Measurements from ENCODE around the gene TMEM129. TPM values are rescaled to one million over a fixed set of nuclear protein-coding genes. Genes with fewer than 3 reads are reported as not detected.

The TMEM129 gene
- polyA plus RNA-seq, 3 donors, result 23.7 to 31.8 (median 30.3) TPM

DNA sequence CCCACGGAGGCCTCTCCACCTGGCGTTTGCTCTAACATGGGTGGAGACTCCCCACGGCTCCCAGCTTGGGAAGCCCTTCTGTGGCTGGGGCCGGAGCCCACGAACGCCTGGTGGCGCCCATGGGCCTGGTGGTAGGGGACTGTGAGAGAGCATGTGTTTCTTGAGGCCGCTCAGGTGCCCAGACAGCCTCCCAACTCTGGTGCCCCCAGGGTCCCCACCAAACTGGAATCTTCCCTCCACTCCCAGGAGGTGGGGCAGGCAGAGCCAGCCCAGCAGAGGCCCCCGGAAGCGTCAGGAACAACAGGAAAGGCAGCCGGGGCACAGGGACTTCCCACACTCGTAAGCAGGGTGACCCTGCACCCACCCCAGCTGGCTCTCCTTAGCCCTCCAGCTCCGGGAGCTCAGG is 38.7 kb upstream of the TMEM129 start:
- H3K27ac ChIP-seq (ENCODE audit: low read depth, low read length), result no peak overlapping the region
- 58 to 83% (median 64%) methylated on average over 13 of the region's 13 CpGs for WGBS, 3 donors

DNA sequence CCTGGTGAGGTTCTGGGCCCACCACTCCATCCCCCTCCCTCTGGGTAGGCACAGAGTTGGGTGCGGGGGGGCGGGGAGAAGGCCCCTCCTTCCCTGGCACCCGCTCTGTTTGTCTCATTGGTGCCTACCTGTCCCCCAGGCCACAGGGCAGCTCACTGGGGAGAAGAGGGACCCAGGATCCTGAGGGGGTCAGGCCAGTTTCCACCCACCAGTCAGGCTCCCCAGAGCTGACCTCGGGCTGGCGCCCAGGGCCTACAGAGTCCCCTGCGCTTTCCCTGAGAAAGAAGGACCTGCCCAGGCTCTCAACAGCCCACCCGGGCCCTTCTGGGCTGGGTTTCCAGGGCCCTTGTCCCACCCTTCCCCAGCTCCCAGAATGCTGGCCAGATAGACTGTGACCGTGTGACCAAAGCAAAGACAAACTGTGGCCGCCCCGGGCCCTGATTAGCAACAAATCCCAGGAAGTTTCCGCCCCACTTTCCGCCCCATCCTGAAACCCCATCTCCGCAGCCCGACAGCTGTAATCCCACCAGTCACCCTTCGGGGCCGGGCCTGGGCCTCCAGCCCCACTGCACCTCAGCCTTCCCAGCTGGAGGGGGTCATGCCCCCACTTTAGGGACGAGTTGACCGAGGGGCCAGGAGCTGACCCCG is 38.2 kb upstream of the TMEM129 start:
- no peak overlapping the region for H3K27ac ChIP-seq (ENCODE audit: low read depth, low read length)
- WGBS, 3 donors, result 85 to 86% (median 85%) methylated on average over 16 to 19 of the region's 19 CpGs

DNA sequence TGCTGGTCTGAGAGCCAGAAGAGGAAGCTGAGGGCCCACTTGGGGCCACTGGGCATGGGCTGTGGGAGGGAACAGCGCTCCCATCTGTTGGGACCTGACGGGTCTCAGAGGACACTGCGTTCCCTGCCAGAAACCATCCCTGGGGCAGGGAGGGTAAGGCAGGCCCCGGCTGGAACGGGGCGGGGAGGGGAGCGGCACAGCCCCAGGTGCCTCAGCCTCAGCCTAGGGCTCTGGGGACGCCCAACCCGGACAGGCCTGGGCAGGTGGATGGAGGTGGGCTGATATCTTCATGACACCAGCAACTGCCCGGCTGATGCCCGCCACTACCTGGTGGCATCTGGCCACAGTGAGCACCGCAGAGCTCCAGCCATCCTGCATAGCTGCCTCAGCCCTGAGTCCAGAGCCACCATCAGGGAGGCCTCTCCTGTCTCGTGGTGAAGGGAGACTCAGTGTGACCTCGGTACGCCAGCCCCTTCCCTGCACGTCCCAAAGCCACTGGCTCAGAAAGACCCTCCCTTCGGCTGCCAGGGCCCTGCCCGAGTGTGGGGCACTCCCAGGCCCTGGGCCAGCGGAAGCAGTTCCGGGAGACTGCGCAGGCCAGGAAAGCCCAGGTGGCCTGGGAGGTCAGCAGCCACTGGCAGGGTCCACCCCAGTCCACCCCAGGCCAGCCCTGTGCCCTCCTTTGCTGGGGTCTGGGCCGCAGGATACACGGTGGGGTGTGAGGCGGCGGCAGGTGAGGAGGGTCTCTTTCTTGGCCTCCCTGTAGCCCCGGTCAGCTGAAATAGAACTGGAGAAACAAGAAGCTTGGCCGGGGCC is 37.4 kb upstream of the TMEM129 start:
- whole genome bisulfite sequencing, 3 donors, result 85 to 92% (median 91%) methylated on average over 26 to 27 of the region's 27 CpGs
- no peak overlapping the region for H3K27ac ChIP-seq (ENCODE audit: low read depth, low read length)

DNA sequence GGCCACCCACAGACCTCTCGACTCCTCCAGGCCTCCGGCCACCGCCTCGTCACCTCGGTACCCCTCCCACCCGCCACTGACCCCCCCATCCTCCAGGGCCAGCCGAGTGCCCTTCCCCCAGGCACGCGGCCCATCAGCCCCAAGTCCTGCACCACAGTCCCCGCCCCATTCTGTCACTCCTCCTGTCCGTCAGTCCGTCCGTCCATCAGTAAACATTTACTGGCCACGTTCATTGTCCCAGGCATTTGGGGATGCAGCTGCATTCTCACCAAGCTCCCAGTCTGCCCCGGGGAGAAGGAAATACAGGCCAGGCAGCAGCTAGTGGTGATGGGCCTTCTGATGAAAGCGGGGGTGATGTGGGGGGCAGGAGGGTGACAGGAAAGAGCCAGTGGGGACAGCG is 36.7 kb upstream of the TMEM129 start:
- H3K27ac ChIP-seq (ENCODE audit: low read depth, low read length), result no peak overlapping the region
- WGBS, 3 donors, result 67 to 75% (median 72%) methylated on average over 17 of the region's 17 CpGs

DNA sequence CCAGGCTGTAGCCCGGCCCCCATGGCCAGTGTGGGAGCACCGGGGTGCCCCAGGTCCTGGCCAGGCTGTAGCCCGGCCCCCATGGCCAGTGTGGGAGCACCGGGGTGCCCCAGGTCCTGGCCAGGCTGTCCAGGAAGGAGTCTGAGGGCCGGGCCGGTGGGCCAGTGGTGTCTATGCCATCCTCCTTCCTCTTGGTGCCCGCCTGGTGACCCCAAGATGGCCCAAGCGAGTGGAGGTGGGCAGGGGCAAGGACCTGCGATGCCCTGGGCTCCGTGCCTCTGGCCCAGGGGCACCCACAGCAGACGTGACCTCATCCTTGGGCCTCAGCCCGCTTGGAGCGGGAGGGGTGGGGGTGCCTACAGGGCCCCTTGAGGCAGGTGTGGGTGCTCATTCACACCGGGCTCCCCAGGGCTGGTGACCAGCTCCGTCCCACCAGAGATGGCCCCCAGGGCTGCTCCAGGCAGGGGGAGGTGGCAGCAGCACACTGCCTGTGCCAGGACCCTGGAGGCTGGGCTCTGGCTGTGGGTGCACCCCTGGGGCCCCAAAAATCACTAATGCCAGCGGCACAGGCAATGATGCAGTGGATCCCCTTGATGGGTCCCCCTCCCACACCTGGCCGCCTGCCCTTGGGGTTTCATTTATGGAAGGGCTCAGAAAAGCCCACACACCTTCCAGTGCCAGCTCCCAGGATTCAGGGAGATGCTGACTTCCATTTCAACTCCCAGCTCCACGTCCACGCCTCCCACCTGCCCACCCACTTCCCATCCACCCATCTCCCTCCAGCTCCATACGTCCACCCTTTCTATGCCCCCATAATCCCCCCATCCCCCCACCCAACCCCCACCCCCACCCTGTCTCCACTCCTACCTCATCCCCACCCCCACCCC is 36.0 kb upstream of the TMEM129 start:
- 78 to 83% (median 82%) methylated on average over 18 to 20 of the region's 20 CpGs for WGBS, 3 donors
- no peak overlapping the region for H3K27ac ChIP-seq (ENCODE audit: low read depth, low read length)

DNA sequence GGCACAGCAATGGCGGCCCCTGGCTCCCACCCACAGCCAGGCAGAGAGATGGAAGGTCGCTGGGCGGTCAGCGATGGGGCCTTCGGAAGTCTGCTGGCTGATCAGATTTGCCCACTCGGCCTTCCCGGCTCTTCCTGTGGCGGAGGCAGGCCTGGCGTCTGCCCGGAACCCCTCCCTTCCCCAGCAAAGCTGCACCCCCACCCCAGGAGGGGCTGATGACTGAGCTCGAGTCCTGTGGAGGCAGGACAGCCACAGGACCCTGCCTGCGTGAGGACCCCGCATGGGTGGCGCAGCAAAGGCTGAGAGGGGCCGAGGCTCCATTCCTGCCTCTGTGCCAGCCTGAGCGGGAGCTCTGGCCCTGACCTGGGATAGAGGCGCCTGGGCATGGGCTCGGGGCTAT is 35.0 kb upstream of the TMEM129 start:
- 56 to 80% (median 64%) methylated on average over 18 of the region's 18 CpGs for WGBS, 3 donors
- no peak overlapping the region for H3K27ac ChIP-seq (ENCODE audit: low read depth, low read length)

DNA sequence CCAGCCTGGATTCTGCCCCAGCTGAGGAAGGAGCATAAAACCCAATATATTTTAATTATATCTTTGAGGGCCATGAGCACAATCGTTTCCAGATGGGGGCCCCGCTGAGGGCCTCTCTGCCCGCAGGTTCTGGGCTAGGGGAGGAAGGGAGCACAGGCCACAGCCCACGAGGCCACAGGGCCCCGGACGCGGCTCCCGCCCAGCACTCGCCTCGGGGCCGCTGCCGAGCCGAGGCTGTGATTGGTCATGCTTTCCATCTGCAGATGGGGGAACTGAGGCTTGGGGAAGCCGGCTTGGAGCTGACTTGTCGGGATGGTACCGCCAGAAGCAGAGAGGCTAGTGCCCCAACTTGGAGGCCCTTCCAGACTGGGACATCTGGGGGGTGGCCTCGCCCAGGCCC is 34.2 kb upstream of the TMEM129 start:
- H3K27ac ChIP-seq (ENCODE audit: low read depth, low read length), result no peak overlapping the region
- WGBS, 3 donors, result 83 to 92% (median 87%) methylated on average over 15 to 17 of the region's 17 CpGs

DNA sequence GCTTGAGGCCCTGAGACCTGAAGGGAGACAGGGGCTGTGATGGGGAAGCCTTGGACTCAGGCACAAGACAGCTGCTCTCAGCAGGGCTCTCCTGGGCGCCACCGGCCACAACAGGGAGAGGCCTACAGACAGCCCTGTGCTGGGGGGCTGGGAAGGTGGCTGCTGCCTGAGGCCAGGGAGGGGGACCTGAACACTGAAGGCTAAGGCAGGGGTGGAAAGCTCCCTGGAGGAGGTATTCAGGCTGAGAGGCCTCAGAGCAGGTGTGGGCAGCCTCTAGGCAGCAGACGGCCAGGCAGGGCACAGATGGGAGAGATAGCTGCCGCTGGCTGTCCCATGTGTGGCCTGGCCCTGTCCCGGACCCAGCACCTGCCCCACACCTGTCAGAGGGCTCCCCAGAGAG is 33.2 kb upstream of the TMEM129 start:
- no peak overlapping the region for H3K27ac ChIP-seq (ENCODE audit: low read depth, low read length)
- WGBS, 3 donors, result 83 to 90% (median 85%) methylated on average over 5 of the region's 5 CpGs

DNA sequence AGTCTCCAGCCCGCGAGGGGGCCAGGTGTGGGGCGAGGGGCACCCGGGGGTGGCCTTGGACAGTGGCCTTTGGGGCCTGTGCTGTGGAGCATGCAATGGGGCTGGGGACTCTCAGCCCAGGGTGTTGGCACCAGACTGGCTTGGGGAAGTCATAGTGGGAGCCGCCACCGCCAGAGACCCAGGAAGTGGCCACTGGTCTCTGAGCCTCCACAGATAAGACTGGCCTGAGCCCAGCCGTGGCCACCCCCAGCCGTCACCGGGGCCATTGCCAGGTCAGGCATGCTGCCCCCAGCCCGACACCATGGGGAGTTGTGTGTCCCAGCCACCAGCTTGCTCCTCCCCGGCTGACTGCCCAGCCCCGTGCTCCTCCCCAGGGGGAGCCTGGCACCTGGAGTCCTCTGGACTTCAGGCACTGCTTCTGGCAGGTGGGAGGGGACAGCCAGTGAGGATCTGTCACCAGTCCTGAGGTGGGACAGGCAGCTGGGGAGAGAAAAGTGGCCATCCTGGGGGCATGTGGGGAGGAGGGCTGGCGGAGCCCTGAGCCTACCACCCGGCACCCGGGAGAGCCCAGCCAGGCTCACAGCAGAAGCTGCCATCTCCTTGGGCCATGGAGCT is 32.7 kb upstream of the TMEM129 start:
- H3K27ac ChIP-seq (ENCODE audit: low read depth, low read length), result no peak overlapping the region
- WGBS, 3 donors, result 78 to 88% (median 83%) methylated on average over 15 of the region's 15 CpGs

DNA sequence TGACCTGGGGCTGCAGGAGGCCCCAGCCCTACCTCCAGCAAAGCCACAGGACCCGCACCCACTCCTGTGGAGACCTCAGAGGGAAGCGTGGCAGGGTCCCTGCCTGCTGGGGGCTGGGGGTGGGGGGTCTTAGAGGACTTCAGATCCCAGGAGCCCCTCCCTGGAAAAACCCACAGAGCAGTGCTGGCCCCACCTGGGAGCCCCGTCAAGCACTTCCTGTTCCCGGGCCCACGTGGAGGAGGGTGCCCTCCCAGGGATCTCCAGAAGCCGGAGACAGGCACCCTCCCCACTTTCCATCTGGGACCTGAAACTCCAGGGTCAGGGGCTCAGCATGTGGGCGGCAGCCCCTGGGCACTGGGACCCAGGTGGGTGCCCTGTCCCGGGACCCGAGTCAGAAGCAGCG is 32.2 kb upstream of the TMEM129 start:
- H3K27ac ChIP-seq (ENCODE audit: low read depth, low read length), result no peak overlapping the region
- WGBS, 3 donors, result 70 to 76% (median 76%) methylated on average over 9 to 10 of the region's 10 CpGs

DNA sequence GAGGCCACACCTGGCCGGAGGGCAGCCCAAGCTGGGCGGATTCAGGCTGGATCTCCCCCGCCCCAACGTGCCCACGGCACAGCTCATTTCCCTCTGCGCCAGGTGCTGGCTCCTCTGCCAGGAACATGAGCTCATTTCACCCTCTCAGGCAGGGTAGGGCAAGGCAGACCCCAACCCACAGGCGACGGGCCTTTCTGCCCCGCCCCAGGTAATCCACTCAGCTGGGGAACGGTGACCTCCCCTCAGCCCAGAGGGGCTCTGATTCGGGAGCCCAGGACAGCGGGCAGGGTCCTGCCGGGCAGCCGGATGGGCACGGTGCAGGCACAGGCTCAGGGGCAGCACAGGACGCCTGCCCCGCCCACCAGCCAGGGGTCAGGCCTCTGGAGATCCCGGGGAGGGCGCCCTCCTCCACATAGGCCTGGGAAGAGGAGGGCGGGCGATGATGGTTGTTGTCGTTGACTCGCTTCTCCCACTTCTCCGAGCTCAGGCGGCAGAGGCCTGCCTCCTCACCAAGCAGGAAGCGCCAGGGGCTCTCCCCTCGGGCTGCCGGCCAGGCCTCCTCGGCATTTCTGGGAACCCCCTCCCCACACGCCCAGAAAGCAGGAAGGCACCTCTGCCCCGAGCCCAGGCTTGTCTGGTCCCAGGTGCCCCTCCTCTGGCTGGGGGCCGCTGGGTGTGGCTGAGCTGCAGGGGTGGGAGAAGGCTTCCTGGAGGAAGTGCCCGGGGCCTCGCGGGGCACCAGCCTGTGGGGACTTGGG is 31.3 kb upstream of the TMEM129 start:
- no peak overlapping the region for H3K27ac ChIP-seq (ENCODE audit: low read depth, low read length)
- WGBS, 3 donors, result 27 to 61% (median 32%) methylated on average over 33 to 35 of the region's 35 CpGs

DNA sequence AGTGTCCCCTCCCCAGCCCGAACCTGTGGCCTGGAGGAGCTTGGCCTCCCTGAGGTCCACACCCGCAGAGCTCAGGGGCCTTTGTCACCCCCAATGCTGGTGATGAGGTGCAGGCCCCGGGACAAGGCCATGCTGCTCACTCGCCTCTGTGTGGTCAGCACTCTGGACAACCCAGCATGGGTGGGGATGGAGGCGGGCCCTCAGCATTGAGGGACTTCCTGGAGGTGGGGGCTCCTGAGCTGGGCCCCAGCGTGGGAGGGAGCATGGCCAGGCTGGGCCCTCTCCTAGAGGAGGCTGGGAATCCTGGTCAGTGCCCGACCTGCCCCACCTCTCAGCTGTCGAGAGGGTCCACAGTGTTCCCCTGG is 30.8 kb upstream of the TMEM129 start:
- WGBS, 3 donors, result 66 to 79% (median 72%) methylated on average over 8 of the region's 8 CpGs

DNA sequence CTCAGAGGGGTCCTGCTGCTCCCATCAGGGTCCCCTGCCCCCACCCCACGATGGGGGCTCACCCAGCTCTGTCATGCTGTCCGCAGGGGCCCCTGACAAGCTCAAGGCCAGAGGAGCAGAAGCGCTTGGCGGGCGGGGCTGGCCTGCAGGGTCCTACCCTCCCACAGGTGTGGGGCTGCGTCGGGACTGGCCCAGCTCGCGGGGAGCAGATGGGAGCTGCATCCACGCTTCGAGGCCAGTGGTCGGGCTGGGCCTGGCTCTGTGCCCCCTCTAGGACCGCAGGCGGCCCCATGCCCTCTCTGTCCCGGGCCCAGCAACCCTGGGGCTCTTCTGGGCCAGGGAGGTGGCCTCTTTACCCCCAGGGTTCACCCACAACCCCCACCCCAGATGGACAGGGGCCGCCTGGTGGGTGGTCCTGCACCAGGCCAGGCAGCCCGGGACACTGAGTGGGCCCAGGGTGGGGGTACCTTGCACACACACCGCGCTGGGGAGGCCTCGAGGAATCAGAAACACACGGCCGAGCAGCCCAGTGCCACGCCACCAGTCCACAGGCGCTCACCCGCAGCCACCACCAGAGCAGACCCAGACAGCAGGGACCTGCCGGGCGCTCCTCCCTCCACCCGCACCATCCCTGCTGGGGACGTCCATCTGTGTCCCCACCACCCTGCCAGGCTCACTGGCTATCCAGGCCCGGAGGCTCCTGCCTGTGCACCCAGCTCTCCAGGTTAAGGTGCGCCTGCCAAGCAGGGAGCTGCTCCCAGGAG is 30.2 kb upstream of the TMEM129 start:
- 87 to 94% (median 90%) methylated on average over 29 to 31 of the region's 31 CpGs for WGBS, 3 donors

More for the DNA sequence above, 30.8 kb upstream of the TMEM129 start:
- H3K27ac ChIP-seq (ENCODE audit: low read depth, low read length), result no peak overlapping the region

DNA sequence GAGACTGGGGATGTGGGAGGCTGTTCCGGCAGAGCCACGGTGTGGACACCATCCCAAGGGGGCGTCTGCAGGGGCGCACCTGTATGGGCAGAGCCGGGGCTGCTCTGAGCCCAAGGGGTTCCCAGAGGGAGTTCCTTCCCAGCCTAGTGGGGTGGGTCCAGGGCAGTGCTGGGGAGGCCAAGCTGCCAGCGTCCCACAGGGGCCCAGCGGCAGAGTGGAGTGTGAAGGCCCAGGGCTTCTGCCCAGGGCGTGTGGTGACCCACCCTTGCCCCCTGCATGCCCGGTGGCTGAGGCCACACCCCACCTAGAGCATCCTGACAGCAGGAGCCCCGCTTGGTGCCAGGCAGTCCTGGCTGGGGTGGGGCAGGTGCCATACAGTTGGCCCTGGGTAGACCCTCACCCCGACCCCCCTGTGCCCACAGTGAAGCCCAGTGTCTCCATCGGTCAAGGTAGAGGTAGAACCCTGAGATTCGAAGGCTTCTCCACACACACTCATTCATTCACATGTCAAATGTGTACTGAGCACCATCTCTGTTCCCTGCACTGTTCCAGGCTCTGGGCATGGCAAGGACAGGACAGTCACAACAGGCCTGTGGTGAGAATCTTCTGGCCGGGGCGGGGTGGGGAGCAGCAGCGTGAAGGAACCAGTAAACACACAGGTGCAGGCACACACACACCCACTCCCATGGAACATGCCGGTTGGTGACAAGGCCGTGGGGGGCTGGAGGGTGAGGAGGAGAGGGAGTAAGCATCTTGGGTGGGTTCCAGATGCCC is 29.4 kb upstream of the TMEM129 start:
- H3K27ac ChIP-seq (ENCODE audit: low read depth, low read length), result no peak overlapping the region
- WGBS, 3 donors, result 86 to 89% (median 88%) methylated on average over 18 of the region's 18 CpGs

More for the DNA sequence above, 30.2 kb upstream of the TMEM129 start:
- H3K27ac ChIP-seq (ENCODE audit: low read depth, low read length), result no peak overlapping the region

DNA sequence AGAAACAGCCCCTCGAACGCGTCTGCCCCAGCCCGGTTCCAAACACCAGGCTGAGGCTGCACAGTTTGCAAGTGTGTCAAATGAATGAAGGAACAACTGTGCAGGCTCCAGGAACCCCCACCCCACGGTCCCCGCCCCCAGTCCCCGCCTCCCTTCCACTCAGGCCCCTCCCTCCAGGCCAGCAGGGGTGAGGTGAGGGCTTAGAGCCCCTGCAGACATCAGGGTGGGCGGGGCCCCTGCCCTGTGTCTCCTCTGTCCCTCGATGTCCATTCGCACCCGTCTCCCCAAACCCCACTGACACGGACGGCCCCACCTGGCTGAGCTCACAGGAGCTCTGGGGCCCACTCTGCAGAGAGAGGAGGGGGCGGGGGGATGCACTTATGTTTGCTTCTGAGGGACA is 28.7 kb upstream of the TMEM129 start:
- 68 to 75% (median 74%) methylated on average over 13 to 14 of the region's 14 CpGs for WGBS, 3 donors

DNA sequence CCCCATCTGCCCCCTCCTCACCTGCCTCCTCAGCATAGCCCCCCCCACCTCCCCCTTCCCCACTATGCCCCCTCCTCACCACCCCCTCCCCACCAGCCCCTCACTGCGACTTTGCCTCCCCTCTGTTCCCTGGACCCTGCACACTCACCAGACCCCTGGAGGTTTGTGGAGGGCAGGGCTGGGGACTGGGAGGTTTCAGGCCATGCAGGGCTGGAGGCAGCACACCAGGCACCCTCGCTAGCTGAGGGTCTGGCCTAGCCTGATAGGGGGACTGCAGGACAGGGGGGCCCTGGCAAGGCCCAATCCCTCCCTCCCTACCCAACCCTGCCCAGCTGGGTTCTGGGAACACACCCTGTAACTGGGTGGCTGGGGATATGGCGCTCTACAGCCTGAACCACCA is 28.2 kb upstream of the TMEM129 start:
- 59 to 78% (median 65%) methylated on average over 2 to 3 of the region's 3 CpGs for WGBS, 3 donors
- no peak overlapping the region for H3K27ac ChIP-seq (ENCODE audit: low read depth, low read length)

More for the DNA sequence above, 28.7 kb upstream of the TMEM129 start:
- no peak overlapping the region for H3K27ac ChIP-seq (ENCODE audit: low read depth, low read length)

Measured in adipose tissue (tissue), 3 donors.